Measurements from ENCODE around the gene USP3. TPM values are rescaled to one million over a fixed set of nuclear protein-coding genes. Genes with fewer than 3 reads are reported as not detected.

USP3 gene
- total and polyA plus RNA-seq, 2 of the 13 experiments (the other 11 are each of a cell fraction or from before 2014, with no cell fraction given): 14.3 to 61.2 TPM

DNA sequence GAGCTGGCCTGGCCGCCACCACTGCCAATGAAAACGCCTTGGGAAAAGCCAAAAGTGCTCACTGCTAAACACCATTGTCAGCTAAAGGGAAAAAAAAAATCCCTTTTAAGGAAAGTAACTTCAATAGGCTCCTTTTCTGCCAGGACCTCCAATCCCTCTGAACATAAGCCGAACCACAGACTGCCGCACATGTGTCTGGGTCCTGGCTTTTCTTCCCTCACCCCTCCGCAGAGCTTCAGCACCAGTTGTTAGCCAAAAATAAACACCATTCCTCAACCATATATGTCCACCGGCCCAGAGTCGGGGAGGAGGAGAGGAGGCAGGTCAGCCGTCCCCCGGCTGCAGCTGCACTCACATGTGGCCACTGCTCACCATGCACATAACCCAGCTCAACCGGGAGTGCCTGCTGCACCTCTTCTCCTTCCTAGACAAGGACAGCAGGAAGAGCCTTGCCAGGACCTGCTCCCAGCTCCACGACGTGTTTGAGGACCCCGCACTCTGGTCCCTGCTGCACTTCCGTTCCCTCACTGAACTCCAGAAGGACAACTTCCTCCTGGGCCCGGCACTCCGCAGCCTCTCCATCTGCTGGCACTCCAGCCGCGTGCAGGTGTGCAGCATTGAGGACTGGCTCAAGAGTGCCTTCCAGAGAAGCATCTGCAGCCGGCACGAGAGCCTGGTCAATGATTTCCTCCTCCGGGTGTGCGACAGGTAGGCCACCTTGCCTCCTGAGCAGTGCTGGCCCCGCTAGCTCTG, 92.8 kb downstream of the USP3 start, which contains the start of gene FBXL22 (continued):
- TF ChIP-seq ZNF574 (CRISPR knock-in tag; IDR thresholded peaks at IDR 0.05): no peak

DNA sequence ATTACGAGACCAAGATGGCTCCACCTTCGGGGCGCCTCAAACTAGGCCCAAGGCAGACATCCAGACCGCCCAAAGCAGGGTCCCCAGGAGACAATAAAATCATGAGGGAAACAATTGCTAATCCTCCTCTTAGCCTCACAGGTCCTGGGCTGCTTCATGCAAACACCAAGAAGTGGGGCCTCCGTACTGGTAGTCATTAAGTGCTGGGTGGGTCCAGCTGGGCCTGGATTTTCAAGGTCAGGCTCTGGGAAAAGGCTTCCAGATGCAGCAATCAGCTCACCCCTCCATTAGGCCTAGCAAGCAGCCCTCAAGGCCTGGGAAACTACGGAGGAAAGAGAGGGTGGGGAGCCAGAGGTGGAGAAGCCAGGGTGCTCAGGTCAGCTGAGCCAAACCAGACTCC, 93.4 kb downstream of the USP3 start:
- WGBS (ENCODE audit: low lambda C conversion rate): 71% methylated on average over 3 of the region's 6 CpGs
- no peak for DNase-seq (ENCODE audit: low spot score)
- POLR2A ChIA-PET: interaction anchor here (1.4 to 4.3 kb wide), 2 partner anchors 93 to 565 kb away, joined by 4 to 31 read pairs; partner anchors contain the start of genes PPIB and USP3

More for the DNA sequence above, 93.4 kb downstream of the USP3 start:
- in situ Hi-C loops (cut with HindIII; ENCODE audit: extremely low pct_ligation_motif_present, low pct_unique_long_range_greater_than_20kb): no loop called here
- Histone ChIP-seq H3K27ac (ENCODE audit: extremely low read length, insufficient read depth, low read length) (no peak overlapping the region), H3K9ac (ENCODE audit: insufficient read depth, low read depth, low read length) (no peak overlapping the region), H3K9me3 (ENCODE audit: low read length) (no peaks in the 10 kb centered on the region), H4K20me1 (ENCODE audit: insufficient read depth, low read length) (no peaks in the 10 kb centered on the region), H2AFZ (ENCODE audit: low read length) (no peak overlapping the region), H3K79me2 (ENCODE audit: insufficient read depth, low read length) (no peaks in the 10 kb centered on the region), H3K27me3 (ENCODE audit: control insufficient read depth in 1 of 2, insufficient read depth in 2 of 2, low read length in 2 of 2) (no peaks in the 10 kb centered on the region; a peak in 1 of 5 replicates), H3K36me3 (replicated peaks in 1 of 2; ENCODE audit: control insufficient read depth in 1 of 2, insufficient read depth in 2 of 2, low read length in 2 of 2) (peaks cover 2 to 5% of the 10 kb centered on the region in 2 experiments; a peak in 3 of 5 replicates), H3K4me2 (ENCODE audit: low read depth, low read length) (peak overlapping the region; percentile 99; the same call in 1 of the 2 replicates), H3K4me1 (ENCODE audit: insufficient read depth, low read length) (peaks cover 41% of the 10 kb centered on the region), H3K4me3 (replicated peaks in 1 of 3; ENCODE audit: insufficient read depth in 1 of 3, low read depth in 2 of 3, low read length in 3 of 3) (no peak overlapping the region)
- no peak for TF ChIP-seq ZNF816 (CRISPR knock-in tag; IDR thresholded peaks at IDR 0.05; ENCODE audit: borderline replicate concordance)
- TF ChIP-seq, protein P1, sequence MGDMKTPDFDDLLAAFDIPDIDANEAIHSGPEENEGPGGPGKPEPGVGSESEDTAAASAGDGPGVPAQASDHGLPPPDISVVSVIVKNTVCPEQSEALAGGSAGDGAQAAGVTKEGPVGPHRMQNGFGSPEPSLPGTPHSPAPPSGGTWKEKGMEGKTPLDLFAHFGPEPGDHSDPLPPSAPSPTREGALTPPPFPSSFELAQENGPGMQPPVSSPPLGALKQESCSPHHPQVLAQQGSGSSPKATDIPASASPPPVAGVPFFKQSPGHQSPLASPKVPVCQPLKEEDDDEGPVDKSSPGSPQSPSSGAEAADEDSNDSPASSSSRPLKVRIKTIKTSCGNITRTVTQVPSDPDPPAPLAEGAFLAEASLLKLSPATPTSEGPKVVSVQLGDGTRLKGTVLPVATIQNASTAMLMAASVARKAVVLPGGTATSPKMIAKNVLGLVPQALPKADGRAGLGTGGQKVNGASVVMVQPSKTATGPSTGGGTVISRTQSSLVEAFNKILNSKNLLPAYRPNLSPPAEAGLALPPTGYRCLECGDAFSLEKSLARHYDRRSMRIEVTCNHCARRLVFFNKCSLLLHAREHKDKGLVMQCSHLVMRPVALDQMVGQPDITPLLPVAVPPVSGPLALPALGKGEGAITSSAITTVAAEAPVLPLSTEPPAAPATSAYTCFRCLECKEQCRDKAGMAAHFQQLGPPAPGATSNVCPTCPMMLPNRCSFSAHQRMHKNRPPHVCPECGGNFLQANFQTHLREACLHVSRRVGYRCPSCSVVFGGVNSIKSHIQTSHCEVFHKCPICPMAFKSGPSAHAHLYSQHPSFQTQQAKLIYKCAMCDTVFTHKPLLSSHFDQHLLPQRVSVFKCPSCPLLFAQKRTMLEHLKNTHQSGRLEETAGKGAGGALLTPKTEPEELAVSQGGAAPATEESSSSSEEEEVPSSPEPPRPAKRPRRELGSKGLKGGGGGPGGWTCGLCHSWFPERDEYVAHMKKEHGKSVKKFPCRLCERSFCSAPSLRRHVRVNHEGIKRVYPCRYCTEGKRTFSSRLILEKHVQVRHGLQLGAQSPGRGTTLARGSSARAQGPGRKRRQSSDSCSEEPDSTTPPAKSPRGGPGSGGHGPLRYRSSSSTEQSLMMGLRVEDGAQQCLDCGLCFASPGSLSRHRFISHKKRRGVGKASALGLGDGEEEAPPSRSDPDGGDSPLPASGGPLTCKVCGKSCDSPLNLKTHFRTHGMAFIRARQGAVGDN (CRISPR knock-in tag; IDR thresholded peaks at IDR 0.05): peak; percentile 8; the same call in 1 of the 2 replicates
- FAIRE-seq (no peak), ATAC-seq (no peak)
- intact Hi-C loops (cut with micrococcal nuclease; ENCODE audit: unreplicated experiment): loop anchor here (5.0 kb wide), 2 partner anchors 131 to 306 kb away; no protein-coding TSS in a partner anchor
- CTCF ChIA-PET (ENCODE audit: low intra/inter-chr PET ratio, low total read pairs): no interaction called here
- no TSS peak for BruUV-seq (replicated peaks)

All from HepG2 (cell line).